ENCODE measurements around the gene IQSEC1. TPM values are rescaled to one million over a fixed set of nuclear protein-coding genes. Genes with fewer than 3 reads are reported as not detected.

Gene IQSEC1
- total RNA-seq, 2 experiments from 2014 or later, result 31.7 to 39.2 TPM

- ChIA-PET CTCF (no interaction called here), POLR2A (no interaction called here)
- no peak for TF ChIP-seq CTCF (IDR thresholded peaks at IDR 0.05)
- DNase-seq (no peak), ATAC-seq (no peak)
- Mint-ChIP-seq H3K4me3 (no peak overlapping the region), H3K27me3 (no peaks in the 10 kb centered on the region), H3K27ac (no peak overlapping the region), H3K4me1 (ENCODE audit: low read depth) (peaks cover 29% of the 10 kb centered on the region), H3K9me3 (no peaks in the 10 kb centered on the region), H3K36me3 (ENCODE audit: low read depth) (peaks cover 7% of the 10 kb centered on the region)
- intact Hi-C loops (cut with micrococcal nuclease), result no loop called here
Observed at GRCh38 chr3:12914088-12914487, 159.1 kb downstream of the IQSEC1 start.

GRCh38 chr3:12911881-12912415, 161.3 kb downstream of the IQSEC1 start:
- TF ChIP-seq CTCF (IDR thresholded peaks at IDR 0.05), result no peak
- ATAC-seq (no peak), DNase-seq (no peak)
- H3K4me1 Mint-ChIP-seq (ENCODE audit: low read depth), result peaks cover 17% of the 10 kb centered on the region
- H3K27me3 Mint-ChIP-seq, result no peaks in the 10 kb centered on the region
- H3K9me3 Mint-ChIP-seq, result no peaks in the 10 kb centered on the region
- ChIA-PET POLR2A (no interaction called here), CTCF (interaction anchor here (1.2 kb wide), 2 partner anchors 20 to 155 kb away, joined by 3 to 5 read pairs; no protein-coding TSS in a partner anchor)
- H3K36me3 Mint-ChIP-seq (ENCODE audit: low read depth), result peaks cover 4% of the 10 kb centered on the region
- no peak overlapping the region for H3K4me3 Mint-ChIP-seq
- H3K27ac Mint-ChIP-seq, result no peak overlapping the region
- intact Hi-C loops (cut with micrococcal nuclease), result no loop called here

- Mint-ChIP-seq H3K36me3 (ENCODE audit: low read depth) (peaks cover 4% of the 10 kb centered on the region), H3K27me3 (no peaks in the 10 kb centered on the region), H3K4me1 (ENCODE audit: low read depth) (peaks cover 4% of the 10 kb centered on the region), H3K9me3 (no peaks in the 10 kb centered on the region), H3K27ac (no peak overlapping the region), H3K4me3 (no peak overlapping the region)
- CTCF ChIA-PET, result interaction anchor here (1.2 kb wide), 2 partner anchors 7 to 18 kb away, joined by 3 to 5 read pairs; no protein-coding TSS in a partner anchor
- DNase-seq, result no peak
- TF ChIP-seq CTCF (IDR thresholded peaks at IDR 0.05), result no peak
- POLR2A ChIA-PET, result no interaction called here
- ATAC-seq, result no peak
- intact Hi-C loops (cut with micrococcal nuclease), result no loop called here
Observed at GRCh38 chr3:12910356-12911099, 162.7 kb downstream of the IQSEC1 start.

GRCh38 chr3:12909710-12910109, 163.5 kb downstream of the IQSEC1 start:
- ATAC-seq (no peak), DNase-seq (no peak)
- ChIA-PET CTCF (interaction anchor here (1.2 kb wide), 1 partner anchor 8 kb away, joined by 3 read pairs; no protein-coding TSS in a partner anchor), POLR2A (no interaction called here)
- Mint-ChIP-seq H3K4me1 (ENCODE audit: low read depth) (no peaks in the 10 kb centered on the region), H3K36me3 (ENCODE audit: low read depth) (peaks cover 4% of the 10 kb centered on the region), H3K27ac (no peak overlapping the region), H3K9me3 (no peaks in the 10 kb centered on the region), H3K27me3 (no peaks in the 10 kb centered on the region), H3K4me3 (no peak overlapping the region)
- no peak for TF ChIP-seq CTCF (IDR thresholded peaks at IDR 0.05)
- intact Hi-C loops (cut with micrococcal nuclease), result loop anchor here (10.0 kb wide), 1 partner anchor 75 kb away; no protein-coding TSS in a partner anchor

GRCh38 chr3:12908859-12909258, 164.4 kb downstream of the IQSEC1 start:
- Mint-ChIP-seq H3K27me3 (no peaks in the 10 kb centered on the region), H3K4me1 (ENCODE audit: low read depth) (no peaks in the 10 kb centered on the region), H3K4me3 (no peak overlapping the region), H3K9me3 (no peaks in the 10 kb centered on the region), H3K36me3 (ENCODE audit: low read depth) (peaks cover 4% of the 10 kb centered on the region), H3K27ac (no peak overlapping the region)
- ATAC-seq (no peak), DNase-seq (no peak)
- intact Hi-C loops (cut with micrococcal nuclease), result loop anchor here (10.0 kb wide), 1 partner anchor 76 kb away; no protein-coding TSS in a partner anchor
- ChIA-PET CTCF (no interaction called here), POLR2A (no interaction called here)
- no peak for TF ChIP-seq CTCF (IDR thresholded peaks at IDR 0.05)
